ENCODE results near the gene CNTN6.

GRCh38 chr3:1232276-1232675 is 139.5 kb downstream of the CNTN6 start:
- TF ChIP-seq, protein P1, sequence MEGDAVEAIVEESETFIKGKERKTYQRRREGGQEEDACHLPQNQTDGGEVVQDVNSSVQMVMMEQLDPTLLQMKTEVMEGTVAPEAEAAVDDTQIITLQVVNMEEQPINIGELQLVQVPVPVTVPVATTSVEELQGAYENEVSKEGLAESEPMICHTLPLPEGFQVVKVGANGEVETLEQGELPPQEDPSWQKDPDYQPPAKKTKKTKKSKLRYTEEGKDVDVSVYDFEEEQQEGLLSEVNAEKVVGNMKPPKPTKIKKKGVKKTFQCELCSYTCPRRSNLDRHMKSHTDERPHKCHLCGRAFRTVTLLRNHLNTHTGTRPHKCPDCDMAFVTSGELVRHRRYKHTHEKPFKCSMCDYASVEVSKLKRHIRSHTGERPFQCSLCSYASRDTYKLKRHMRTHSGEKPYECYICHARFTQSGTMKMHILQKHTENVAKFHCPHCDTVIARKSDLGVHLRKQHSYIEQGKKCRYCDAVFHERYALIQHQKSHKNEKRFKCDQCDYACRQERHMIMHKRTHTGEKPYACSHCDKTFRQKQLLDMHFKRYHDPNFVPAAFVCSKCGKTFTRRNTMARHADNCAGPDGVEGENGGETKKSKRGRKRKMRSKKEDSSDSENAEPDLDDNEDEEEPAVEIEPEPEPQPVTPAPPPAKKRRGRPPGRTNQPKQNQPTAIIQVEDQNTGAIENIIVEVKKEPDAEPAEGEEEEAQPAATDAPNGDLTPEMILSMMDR (IDR thresholded peaks at IDR 0.05), result no peak
- no peak for TF ChIP-seq POLR2A (IDR thresholded peaks at IDR 0.05)
